Measurements from ENCODE around the gene NHLRC4. TPM values are rescaled to one million over a fixed set of nuclear protein-coding genes. Genes with fewer than 3 reads are reported as not detected.

Gene NHLRC4
- total and polyA plus RNA-seq, 2 of the 13 experiments (the other 11 are each of a cell fraction or from before 2014, with no cell fraction given), result 0.40 to 0.59 TPM

DNA sequence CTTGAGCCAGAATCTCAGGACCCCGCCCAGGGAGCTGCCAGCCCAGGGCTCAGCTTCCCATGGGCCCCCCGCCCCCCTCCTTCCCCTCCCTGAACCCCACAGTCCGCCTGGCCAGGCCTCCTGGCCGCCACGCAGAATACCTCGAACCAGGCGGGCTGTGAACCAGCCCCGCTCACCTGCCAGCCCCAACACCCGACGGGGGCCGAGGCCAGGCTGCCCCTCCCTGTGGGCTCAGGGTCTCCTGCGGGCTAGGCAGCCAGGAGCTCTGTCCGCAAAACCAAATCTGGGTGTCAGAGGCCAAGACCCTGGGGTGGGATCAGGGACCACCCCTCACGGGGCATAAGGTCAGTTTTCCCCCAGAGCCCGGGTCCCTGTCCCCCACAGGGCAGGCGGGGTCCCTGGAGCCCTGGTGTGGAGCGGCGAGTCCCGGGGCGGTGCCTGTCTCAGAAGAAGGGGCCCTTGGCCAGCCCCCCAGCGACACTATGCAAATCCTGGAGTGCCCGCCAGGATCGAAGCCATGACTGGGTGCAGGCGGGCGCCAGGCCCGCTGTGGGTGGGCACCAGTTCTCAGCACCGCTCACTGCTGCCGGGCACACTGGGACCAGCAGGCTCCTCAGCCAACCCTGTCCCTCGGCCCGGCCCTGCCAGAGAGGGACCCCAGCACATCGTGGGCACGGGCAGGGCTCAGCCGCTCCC lies 13.1 kb upstream of the NHLRC4 start (continued):
- TF ChIP-seq ZNF75D (CRISPR knock-in tag; IDR thresholded peaks at IDR 0.05; ENCODE audit: borderline replicate concordance), result no peak
- TF ChIP-seq ZSCAN9 (CRISPR knock-in tag; IDR thresholded peaks at IDR 0.05; ENCODE audit: borderline replicate concordance), result no peak
- no peak for TF ChIP-seq ZNF205 (CRISPR knock-in tag; IDR thresholded peaks at IDR 0.05)
- TF ChIP-seq, protein P1, sequence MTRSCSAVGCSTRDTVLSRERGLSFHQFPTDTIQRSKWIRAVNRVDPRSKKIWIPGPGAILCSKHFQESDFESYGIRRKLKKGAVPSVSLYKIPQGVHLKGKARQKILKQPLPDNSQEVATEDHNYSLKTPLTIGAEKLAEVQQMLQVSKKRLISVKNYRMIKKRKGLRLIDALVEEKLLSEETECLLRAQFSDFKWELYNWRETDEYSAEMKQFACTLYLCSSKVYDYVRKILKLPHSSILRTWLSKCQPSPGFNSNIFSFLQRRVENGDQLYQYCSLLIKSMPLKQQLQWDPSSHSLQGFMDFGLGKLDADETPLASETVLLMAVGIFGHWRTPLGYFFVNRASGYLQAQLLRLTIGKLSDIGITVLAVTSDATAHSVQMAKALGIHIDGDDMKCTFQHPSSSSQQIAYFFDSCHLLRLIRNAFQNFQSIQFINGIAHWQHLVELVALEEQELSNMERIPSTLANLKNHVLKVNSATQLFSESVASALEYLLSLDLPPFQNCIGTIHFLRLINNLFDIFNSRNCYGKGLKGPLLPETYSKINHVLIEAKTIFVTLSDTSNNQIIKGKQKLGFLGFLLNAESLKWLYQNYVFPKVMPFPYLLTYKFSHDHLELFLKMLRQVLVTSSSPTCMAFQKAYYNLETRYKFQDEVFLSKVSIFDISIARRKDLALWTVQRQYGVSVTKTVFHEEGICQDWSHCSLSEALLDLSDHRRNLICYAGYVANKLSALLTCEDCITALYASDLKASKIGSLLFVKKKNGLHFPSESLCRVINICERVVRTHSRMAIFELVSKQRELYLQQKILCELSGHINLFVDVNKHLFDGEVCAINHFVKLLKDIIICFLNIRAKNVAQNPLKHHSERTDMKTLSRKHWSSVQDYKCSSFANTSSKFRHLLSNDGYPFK (CRISPR knock-in tag; IDR thresholded peaks at IDR 0.05; ENCODE audit: borderline replicate concordance), result no peak
- TF ChIP-seq TBX2 (CRISPR knock-in tag; IDR thresholded peaks at IDR 0.05; ENCODE audit: borderline replicate concordance), result no peak
- TF ChIP-seq ZNF143 (CRISPR knock-in tag; IDR thresholded peaks at IDR 0.05), result no peak
- TF ChIP-seq ZBTB7B (CRISPR knock-in tag; IDR thresholded peaks at IDR 0.05), result no peak
- no peak for TF ChIP-seq GATAD1 (CRISPR knock-in tag; IDR thresholded peaks at IDR 0.05)
- no peak for TF ChIP-seq SOX5 (CRISPR knock-in tag; IDR thresholded peaks at IDR 0.05; ENCODE audit: borderline replicate concordance)
- no peak for TF ChIP-seq ZNF282 (IDR thresholded peaks at IDR 0.05; ENCODE audit: partially characterized antibody)
- TF ChIP-seq ZFP90 (CRISPR knock-in tag; IDR thresholded peaks at IDR 0.05; ENCODE audit: borderline replicate concordance), result no peak
- no peak for TF ChIP-seq ZNF121 (CRISPR knock-in tag; IDR thresholded peaks at IDR 0.05)
- no peak for TF ChIP-seq REL (CRISPR knock-in tag; conservative IDR thresholded peaks at IDR 0.05)
